GM21529 (cell line): ENCODE results near the gene EMX1.

Source experiments
- ATAC-seq: cut with Tn5 transposase; IDR thresholded peaks from one replicate; pipeline ENCODE4 v1.9.1; 2021; ENCODE audit not compliant: unreplicated experiment

The EMX1 gene

GRCh38 chr2:72956050-72956395, 38.7 kb downstream of the EMX1 start:
- no peak for ATAC-seq

- ATAC-seq, result no peak
These were observed 39.6 kb downstream of the EMX1 start for GRCh38 chr2:72956936-72957335.

GRCh38 chr2:72958542-72959385, 41.4 kb downstream of the EMX1 start:
- no peak for ATAC-seq

GRCh38 chr2:72959554-72959953, 42.2 kb downstream of the EMX1 start:
- ATAC-seq, result no peak

GRCh38 chr2:72959995-72960981, 43.0 kb downstream of the EMX1 start:
- no peak for ATAC-seq

- ATAC-seq, result no peak
These were observed 43.9 kb downstream of the EMX1 start for GRCh38 chr2:72961036-72961720.

GRCh38 chr2:72961853-72962468, 44.6 kb downstream of the EMX1 start:
- no peak for ATAC-seq

- no peak for ATAC-seq
These were observed 45.6 kb downstream of the EMX1 start for GRCh38 chr2:72962911-72963310.

GRCh38 chr2:72963423-72964145, 46.3 kb downstream of the EMX1 start:
- no peak for ATAC-seq

GRCh38 chr2:72964146-72964525, 46.8 kb downstream of the EMX1 start:
- ATAC-seq, result no peak

GRCh38 chr2:72965016-72965415, 47.7 kb downstream of the EMX1 start:
- no peak for ATAC-seq

- no peak for ATAC-seq
These were observed 48.6 kb downstream of the EMX1 start for GRCh38 chr2:72965770-72966450.

GRCh38 chr2:72968286-72968685, 51.0 kb downstream of the EMX1 start:
- no peak for ATAC-seq

GRCh38 chr2:72969706-72970105, 52.4 kb downstream of the EMX1 start:
- ATAC-seq, result no peak

GRCh38 chr2:72971036-72971435, 53.7 kb downstream of the EMX1 start:
- ATAC-seq, result no peak

GRCh38 chr2:72972352-72973136, 55.2 kb downstream of the EMX1 start:
- ATAC-seq, result no peak

GRCh38 chr2:72973137-72973535, 55.8 kb downstream of the EMX1 start:
- no peak for ATAC-seq

GRCh38 chr2:72973566-72974435, 56.5 kb downstream of the EMX1 start:
- peak; percentile 94 for ATAC-seq
